Vagina (tissue), 2 donors: ENCODE results near the gene MGAT4D. TPM values are rescaled to one million over a fixed set of nuclear protein-coding genes. Genes with fewer than 3 reads are reported as not detected.

Experiments used
- DNase-seq, 2 donors: peaks; one replicate each; pipeline ENCODE4 v3.0.0-alpha.2; 2017; ENCODE audit errors: extremely low spot score in 2 of 2
- H3K27ac ChIP-seq: fragments of 200-600 bp; sonication (generic); one replicate; pipeline ENCODE4 v1.5.1; 2019
- H3K27me3 ChIP-seq: fragments of 200-600 bp; sonication (generic); one replicate; pipeline ENCODE4 v1.5.1; 2019
- H3K36me3 ChIP-seq, 2 donors: fragments of 200-600 bp; sonication (generic); one replicate each; pipeline ENCODE4 v1.5.1; 2017 to 2019
- H3K4me1 ChIP-seq: fragments of 200-600 bp; sonication (generic); one replicate; pipeline ENCODE4 v1.5.1; 2019
- H3K4me3 ChIP-seq, 2 donors: fragments of 200-600 bp; sonication (generic); 1 replicate in 1 of 2; 2 replicates in 1 of 2; pipeline ENCODE4 v1.5.1; 2016 to 2019
- H3K9me3 ChIP-seq: fragments of 200-600 bp; sonication (generic); one replicate; pipeline ENCODE4 v1.5.1; 2019
- POLR2A ChIP-seq, 2 donors: fragments of 450-650 bp; IDR thresholded peaks; one replicate each; pipeline ENCODE4 v1.6.1; 2017; ENCODE audit warnings: antibody characterized with exemption in 2 of 2, mild to moderate bottlenecking in 2 of 2, moderate library complexity in 2 of 2
- POLR2AphosphoS5 ChIP-seq, 2 donors: sonication (generic); formaldehyde crosslinking; IDR thresholded peaks; one replicate each; pipeline ENCODE4 v1.9.0; 2017; ENCODE audit warnings: antibody characterized with exemption in 2 of 2, mild to moderate bottlenecking in 2 of 2, low read depth in 1 of 2; ENCODE audit not compliant: insufficient read depth in 1 of 2
- intact Hi-C: fragments of 100-400 bp; cut with DNase I; formaldehyde crosslinking; loops from one replicate; pipeline ENCODE4 v1.15.1; 2023
- total RNA-seq: library from RNA; depleted of rRNA; stranded (reverse); fragments of >200 nt; gene quantifications from one replicate; pipeline ENCODE4 v1.2.3, GENCODE V29; 2016
- TF ChIP-seq, protein P1 (sequence below), 3 experiments: fragments of 450-650 bp in 2 of 3; fragments of 200-600 bp in 1 of 3; sonication (generic) in 1 of 3; IDR thresholded peaks; one replicate each; pipeline ENCODE4 v1.5.1; 2017 to 2019; ENCODE audit warnings: antibody characterized with exemption in 3 of 3, mild to moderate bottlenecking in 2 of 3, moderate library complexity in 2 of 3

The MGAT4D gene
- total RNA-seq, 1 donor from 2014 or later = not detected

DNA sequence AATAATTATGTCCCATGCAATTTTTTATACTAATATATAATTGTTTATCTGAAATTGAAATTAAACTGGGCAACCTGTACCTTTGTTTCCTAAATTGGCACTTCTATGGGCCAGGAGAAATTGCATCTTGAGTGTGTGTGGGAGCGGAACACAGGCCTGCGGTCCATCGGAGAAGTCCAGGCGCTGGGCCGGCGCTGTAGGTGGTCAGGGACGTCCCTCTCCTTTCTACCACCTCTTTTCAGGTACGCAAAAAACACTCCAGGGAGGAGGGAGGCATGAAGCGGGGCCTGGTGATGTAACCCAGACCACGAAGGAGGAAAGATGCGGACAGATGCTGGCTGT lies 717 bp downstream of the MGAT4D start:
- no peak overlapping the region for H3K27ac ChIP-seq
- no peak for DNase-seq
- no peaks in the 10 kb centered on the region for H3K9me3 ChIP-seq
- intact Hi-C loops = no loop called here
- no peaks in the 10 kb centered on the region for H3K27me3 ChIP-seq
- TF ChIP-seq POLR2A (IDR thresholded peaks at IDR 0.05) (no peak), POLR2AphosphoS5 (IDR thresholded peaks at IDR 0.05; ENCODE audit: insufficient read depth in 1 of 2, low read depth in 1 of 2) (no peak)
- TF ChIP-seq, protein P1, sequence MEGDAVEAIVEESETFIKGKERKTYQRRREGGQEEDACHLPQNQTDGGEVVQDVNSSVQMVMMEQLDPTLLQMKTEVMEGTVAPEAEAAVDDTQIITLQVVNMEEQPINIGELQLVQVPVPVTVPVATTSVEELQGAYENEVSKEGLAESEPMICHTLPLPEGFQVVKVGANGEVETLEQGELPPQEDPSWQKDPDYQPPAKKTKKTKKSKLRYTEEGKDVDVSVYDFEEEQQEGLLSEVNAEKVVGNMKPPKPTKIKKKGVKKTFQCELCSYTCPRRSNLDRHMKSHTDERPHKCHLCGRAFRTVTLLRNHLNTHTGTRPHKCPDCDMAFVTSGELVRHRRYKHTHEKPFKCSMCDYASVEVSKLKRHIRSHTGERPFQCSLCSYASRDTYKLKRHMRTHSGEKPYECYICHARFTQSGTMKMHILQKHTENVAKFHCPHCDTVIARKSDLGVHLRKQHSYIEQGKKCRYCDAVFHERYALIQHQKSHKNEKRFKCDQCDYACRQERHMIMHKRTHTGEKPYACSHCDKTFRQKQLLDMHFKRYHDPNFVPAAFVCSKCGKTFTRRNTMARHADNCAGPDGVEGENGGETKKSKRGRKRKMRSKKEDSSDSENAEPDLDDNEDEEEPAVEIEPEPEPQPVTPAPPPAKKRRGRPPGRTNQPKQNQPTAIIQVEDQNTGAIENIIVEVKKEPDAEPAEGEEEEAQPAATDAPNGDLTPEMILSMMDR (IDR thresholded peaks at IDR 0.05) = no peak
- H3K4me1 ChIP-seq = peaks cover 8% of the 10 kb centered on the region
- H3K4me3 ChIP-seq = no peak overlapping the region
- H3K36me3 ChIP-seq = no peaks in the 10 kb centered on the region

DNA sequence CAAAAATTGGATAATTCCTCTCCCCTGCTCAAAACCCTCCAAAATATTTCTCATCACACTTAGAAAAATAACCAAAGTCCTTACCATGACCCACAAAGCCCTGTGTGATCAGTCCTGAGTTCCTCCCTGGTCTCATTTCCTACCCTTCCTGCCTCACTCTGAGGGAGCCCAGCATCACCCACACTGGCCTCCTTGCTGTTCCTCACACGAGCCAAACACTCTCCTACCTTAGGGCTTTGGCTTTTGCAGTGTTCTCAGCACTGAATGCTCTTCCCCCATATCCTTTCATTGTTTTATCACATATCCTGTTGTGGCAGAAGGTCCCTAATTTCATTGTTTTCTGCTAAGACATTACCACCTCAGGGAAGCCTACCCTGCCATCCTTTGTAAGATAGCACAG lies 12.2 kb downstream of the MGAT4D start:
- Histone ChIP-seq H3K4me3 (no peak overlapping the region), H3K27me3 (no peaks in the 10 kb centered on the region)
- intact Hi-C loops = no loop called here

DNA sequence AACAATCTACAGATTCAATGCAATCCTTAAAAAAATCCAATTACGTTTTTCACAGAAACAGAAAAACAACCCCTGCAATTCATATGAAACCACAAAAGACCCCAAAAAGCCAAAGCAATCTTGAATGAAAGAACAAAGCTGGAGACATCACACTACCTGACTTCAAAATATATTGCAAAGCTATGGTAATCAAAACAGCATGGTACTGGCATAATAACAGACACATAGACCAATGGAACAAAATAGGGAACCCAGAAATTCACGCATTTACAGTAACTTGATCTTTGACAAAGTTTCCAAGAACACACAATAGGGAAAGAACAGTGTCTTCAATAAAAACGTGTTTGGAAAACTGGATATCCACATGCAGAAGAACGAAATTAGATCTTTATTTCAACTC lies 14.6 kb downstream of the MGAT4D start:
- Histone ChIP-seq H3K4me3 (no peak overlapping the region), H3K9me3 (no peaks in the 10 kb centered on the region), H3K4me1 (no peaks in the 10 kb centered on the region), H3K27me3 (no peaks in the 10 kb centered on the region), H3K27ac (no peak overlapping the region), H3K36me3 (peaks cover 0 to 5% of the 10 kb centered on the region in 2 donors)
- no peak for DNase-seq
- TF ChIP-seq POLR2A (IDR thresholded peaks at IDR 0.05) = no peak
- intact Hi-C loops = no loop called here

More for the DNA sequence above, 12.2 kb downstream of the MGAT4D start:
- H3K9me3 ChIP-seq = no peaks in the 10 kb centered on the region
- no peak for DNase-seq
- H3K27ac ChIP-seq = no peak overlapping the region
- H3K4me1 ChIP-seq = no peaks in the 10 kb centered on the region
- TF ChIP-seq, protein P1 (IDR thresholded peaks at IDR 0.05) = no peak
- TF ChIP-seq POLR2AphosphoS5 (IDR thresholded peaks at IDR 0.05; ENCODE audit: insufficient read depth in 1 of 2, low read depth in 1 of 2) = no peak
- no peak for TF ChIP-seq POLR2A (IDR thresholded peaks at IDR 0.05)
- peaks cover 0 to 5% of the 10 kb centered on the region in 2 donors for H3K36me3 ChIP-seq

DNA sequence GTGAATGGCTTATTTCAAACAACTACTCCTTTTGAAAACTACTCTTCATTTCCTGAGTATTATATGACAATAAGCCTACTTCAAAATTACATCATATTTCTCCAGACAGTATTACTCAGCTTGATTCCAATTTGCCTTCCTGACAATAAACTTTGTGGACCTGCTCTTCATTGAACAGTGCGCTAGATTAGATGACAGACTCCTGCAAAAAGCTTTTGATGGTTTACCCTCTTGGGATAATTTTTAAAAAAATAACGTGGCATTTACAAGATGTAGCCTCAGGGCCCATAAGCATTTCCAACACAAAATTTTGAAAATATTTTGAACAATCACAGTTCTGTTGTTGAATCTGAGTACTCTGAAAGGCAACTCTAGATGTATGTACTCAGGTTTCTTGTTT lies 25.9 kb downstream of the MGAT4D start:
- H3K4me1 ChIP-seq = no peaks in the 10 kb centered on the region
- H3K9me3 ChIP-seq = no peaks in the 10 kb centered on the region
- TF ChIP-seq, protein P1 (IDR thresholded peaks at IDR 0.05) = no peak
- TF ChIP-seq POLR2AphosphoS5 (IDR thresholded peaks at IDR 0.05; ENCODE audit: insufficient read depth in 1 of 2, low read depth in 1 of 2) = no peak
- no peak for TF ChIP-seq POLR2A (IDR thresholded peaks at IDR 0.05)
- H3K36me3 ChIP-seq = no peaks in the 10 kb centered on the region
- no peak overlapping the region for H3K27ac ChIP-seq
- H3K4me3 ChIP-seq = no peak overlapping the region
- DNase-seq = no peak
- H3K27me3 ChIP-seq = no peaks in the 10 kb centered on the region
- intact Hi-C loops = no loop called here

DNA sequence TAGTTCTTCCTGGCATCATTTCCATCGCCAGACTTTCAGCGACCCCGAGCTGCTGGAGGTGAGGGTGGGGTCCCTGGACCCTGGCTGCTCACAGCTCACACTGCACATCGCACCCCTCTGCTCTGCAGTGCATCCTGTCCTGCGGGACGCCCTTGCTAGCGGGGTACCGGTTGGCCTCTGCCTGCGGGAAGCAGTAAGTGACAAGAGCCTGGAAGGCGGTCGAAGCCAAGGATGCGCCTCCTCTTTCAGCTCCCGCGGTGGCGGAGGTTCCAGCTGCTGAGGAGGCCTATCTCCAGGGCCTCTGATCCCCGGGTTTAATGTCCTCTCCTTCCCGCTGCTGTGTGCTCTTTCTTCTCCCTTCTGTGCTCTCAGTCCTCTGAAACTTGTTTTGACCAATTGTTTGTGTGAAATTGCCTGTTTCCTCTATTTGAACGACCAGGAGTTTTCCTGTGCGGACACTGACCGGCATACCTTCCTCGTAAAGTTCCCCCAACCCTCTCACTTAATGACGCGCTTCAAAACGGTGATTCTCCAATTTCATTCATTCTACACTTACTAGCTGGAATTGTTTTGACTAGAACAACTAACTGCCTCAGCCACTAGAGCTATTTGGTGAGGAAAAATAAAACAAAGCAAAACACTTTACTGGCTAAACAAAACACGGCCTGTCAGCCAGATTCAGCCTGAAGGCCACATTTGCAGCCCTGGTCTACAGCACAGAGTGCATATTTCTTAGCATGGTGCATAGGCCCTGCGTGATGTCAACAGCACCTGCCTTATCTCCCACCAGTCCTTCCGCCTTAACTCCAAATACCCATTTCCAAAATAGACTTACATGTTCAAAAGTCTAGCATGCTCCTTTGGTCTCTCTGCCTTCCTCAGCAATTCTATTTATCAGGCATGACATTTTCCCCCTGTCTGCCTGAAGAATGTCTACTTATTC lies 28.0 kb downstream of the MGAT4D start:
- Histone ChIP-seq H3K36me3 (no peaks in the 10 kb centered on the region), H3K4me3 (no peak overlapping the region), H3K4me1 (no peaks in the 10 kb centered on the region), H3K9me3 (no peaks in the 10 kb centered on the region), H3K27ac (no peak overlapping the region), H3K27me3 (no peaks in the 10 kb centered on the region)
- no peak for TF ChIP-seq POLR2AphosphoS5 (IDR thresholded peaks at IDR 0.05; ENCODE audit: insufficient read depth in 1 of 2, low read depth in 1 of 2)
- TF ChIP-seq, protein P1 (IDR thresholded peaks at IDR 0.05) = no peak
- TF ChIP-seq POLR2A (IDR thresholded peaks at IDR 0.05) = no peak
- intact Hi-C loops = no loop called here
- no peak for DNase-seq
